ENCODE measurements around the gene PDE7B. TPM values are rescaled to one million over a fixed set of nuclear protein-coding genes. Genes with fewer than 3 reads are reported as not detected.
"Not testable (repeated sequence)": the region's sequence is repeated elsewhere in the genome, so short reads cannot be mapped to it uniquely, and the experiment has no call there.

Gene PDE7B
- total RNA-seq, 1 donor from 2014 or later, result 16.0 TPM

DNA sequence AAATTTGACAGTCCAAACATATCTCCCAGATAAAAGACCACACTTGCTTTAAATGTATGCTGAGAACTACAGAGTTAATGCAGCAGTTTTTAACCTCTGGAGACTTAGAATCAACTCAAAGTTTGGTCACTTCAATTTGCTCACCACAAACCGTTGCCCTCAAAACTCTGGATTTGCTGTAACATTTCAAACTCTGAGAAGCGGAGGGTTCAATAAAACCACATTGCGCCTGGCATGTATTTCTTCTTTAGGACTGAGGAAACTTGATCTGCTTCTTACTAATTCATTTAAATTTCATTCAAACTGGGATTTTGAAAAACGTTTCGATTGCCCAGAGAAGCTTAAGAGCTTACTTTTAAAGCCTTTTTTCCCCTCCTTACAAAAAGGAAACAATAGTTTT is 282.8 kb downstream of the PDE7B start:
- Mint-ChIP-seq H3K27me3 (peaks cover 1% of the 10 kb centered on the region), H3K4me1 (no peaks in the 10 kb centered on the region), H3K36me3 (ENCODE audit: low read depth) (no peaks in the 10 kb centered on the region), H3K4me3 (no peak overlapping the region), H3K27ac (no peak overlapping the region), H3K9me3 (no peaks in the 10 kb centered on the region)
- intact Hi-C loops (cut with micrococcal nuclease), result no loop called here
- DNase-seq, result no peak

DNA sequence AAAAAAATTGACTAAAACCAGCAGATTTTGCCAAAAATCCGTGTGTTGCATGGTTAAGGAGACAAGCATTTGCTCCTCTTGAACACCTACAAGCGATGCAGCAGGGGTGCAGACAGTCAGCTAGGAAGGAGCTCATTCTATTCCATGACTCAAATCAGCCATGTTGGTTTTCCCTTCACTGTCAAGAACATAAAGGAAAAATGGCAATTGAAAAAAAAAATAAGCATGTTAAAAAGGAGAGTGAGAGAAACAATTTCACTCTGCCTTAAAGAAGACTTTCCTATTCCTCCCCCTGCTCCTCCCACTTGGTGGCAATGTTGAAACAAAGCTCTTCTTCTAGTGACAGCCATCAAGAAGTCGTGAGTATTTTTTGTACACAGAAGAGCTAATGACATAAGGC is 283.2 kb downstream of the PDE7B start:
- H3K36me3 Mint-ChIP-seq (ENCODE audit: low read depth), result no peaks in the 10 kb centered on the region
- peaks cover 1% of the 10 kb centered on the region for H3K27me3 Mint-ChIP-seq
- no peak for DNase-seq
- H3K9me3 Mint-ChIP-seq, result no peaks in the 10 kb centered on the region
- H3K27ac Mint-ChIP-seq, result no peak overlapping the region
- no peak overlapping the region for H3K4me3 Mint-ChIP-seq
- H3K4me1 Mint-ChIP-seq, result no peaks in the 10 kb centered on the region
- intact Hi-C loops (cut with micrococcal nuclease), result no loop called here

DNA sequence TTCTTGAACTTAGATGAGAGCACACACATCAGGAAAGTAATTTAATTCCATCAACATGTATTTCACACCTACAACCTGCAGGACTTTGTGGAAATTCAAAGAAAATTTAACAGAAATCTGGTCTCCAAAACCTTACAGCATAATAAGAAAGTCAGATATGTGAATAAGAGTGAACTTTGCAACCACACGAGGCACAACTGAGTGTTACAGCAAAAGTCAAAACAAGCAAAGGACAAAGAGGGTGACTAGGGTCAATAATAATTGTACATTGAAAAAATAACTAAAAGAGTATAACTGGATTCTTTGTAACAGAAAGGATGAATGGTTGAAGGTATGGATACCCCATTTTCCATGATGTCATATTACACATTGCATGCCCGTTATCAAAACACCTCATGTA is 284.8 kb downstream of the PDE7B start:
- Mint-ChIP-seq H3K9me3 (no peaks in the 10 kb centered on the region), H3K4me3 (no peak overlapping the region), H3K27me3 (peaks cover 1% of the 10 kb centered on the region), H3K36me3 (ENCODE audit: low read depth) (no peaks in the 10 kb centered on the region), H3K4me1 (no peaks in the 10 kb centered on the region), H3K27ac (no peak overlapping the region)
- DNase-seq, result no peak
- intact Hi-C loops (cut with micrococcal nuclease), result no loop called here

DNA sequence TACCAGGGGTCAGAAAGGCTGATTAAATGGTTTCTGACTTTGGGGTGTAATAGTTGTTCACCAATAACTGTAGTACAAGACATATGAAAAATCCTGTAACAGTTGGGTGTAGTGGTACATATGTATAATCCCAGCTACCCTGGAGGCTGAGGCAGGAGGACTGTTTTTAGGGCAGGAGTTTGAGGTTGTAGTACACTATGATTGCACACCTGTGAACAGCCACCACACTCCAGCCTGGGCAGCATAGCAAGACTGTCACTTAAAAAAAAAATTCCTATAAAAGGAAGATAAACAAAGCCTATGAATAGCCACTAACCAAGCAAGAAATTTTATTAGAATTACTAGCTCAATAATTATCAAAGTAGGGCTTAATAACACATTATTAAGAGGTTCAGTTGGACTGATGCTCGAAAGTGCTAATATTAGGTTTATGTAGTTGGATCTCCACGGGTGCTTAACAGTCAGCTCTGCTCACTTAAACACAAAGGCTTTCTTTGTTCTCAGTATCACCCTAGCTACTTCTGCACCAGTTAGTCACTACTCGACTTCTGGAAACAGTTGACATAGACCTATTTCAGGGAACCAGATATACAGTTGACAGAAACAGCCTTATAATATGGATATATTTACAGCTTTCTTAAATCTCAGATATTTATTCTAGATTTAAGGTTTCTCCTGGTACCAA is 285.6 kb downstream of the PDE7B start:
- no peak for DNase-seq
- Mint-ChIP-seq H3K4me3 (no peak overlapping the region), H3K36me3 (ENCODE audit: low read depth) (peaks cover 1% of the 10 kb centered on the region), H3K9me3 (no peaks in the 10 kb centered on the region), H3K4me1 (no peaks in the 10 kb centered on the region), H3K27me3 (peaks cover 3% of the 10 kb centered on the region), H3K27ac (no peak overlapping the region)
- intact Hi-C loops (cut with micrococcal nuclease), result no loop called here

DNA sequence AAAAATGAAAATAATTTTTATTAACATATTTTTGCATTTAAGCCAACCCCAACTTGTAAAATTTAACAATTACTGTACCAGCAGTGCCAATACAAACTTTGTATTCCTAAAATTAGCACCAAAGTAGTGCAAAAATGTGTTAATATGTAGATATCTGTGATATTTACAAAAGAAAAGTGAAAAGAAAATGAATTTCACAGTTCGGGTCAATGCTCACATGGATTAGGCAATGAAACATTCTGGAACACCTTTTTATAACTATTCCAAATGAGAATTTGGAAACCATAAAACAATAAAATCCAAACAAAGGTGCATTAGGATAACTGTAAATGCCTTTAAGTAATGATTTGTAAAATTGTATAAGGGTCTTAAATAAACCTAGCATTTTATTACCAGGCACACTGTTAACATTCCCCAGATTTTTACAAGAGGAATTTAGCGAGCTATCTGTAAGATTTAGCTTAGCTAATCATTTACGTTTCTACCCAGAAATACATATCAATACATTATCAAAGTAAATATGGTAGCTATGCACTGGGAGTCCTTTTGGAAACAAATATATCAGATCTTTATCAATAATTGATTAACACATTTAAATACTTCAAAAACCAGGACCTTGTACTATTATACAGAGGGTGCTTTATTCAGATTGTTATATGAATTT is 286.4 kb downstream of the PDE7B start:
- no peaks in the 10 kb centered on the region for H3K4me1 Mint-ChIP-seq
- H3K36me3 Mint-ChIP-seq (ENCODE audit: low read depth), result peaks cover 1% of the 10 kb centered on the region
- no peak for DNase-seq
- no peaks in the 10 kb centered on the region for H3K9me3 Mint-ChIP-seq
- peaks cover 3% of the 10 kb centered on the region for H3K27me3 Mint-ChIP-seq
- no peak overlapping the region for H3K4me3 Mint-ChIP-seq
- no peak overlapping the region for H3K27ac Mint-ChIP-seq
- intact Hi-C loops (cut with micrococcal nuclease), result no loop called here

DNA sequence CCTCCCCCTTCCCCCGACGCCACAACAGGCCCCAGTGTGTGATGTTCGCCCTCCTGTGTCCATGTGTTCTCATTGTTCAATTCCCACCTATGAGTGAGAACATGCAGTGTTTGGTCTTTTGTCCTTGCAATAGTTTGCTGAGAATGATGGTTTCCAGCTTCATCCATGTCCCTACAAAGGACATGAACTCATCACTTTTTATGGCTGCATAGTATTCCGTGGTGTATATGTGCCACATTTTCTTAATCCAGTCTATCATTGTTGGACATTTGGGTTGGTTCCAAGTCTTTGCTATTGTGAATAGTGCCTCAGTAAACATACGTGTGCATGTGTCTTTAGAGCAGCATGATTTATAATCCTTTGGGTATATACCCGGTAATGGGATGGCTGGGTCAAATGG is 287.6 kb downstream of the PDE7B start:
- DNase-seq; H3K36me3 Mint-ChIP-seq (ENCODE audit: low read depth); H3K4me1 Mint-ChIP-seq; H3K9me3 Mint-ChIP-seq; H3K27me3 Mint-ChIP-seq; H3K27ac Mint-ChIP-seq; H3K4me3 Mint-ChIP-seq; intact Hi-C loops (cut with micrococcal nuclease): not testable (repeated sequence)

DNA sequence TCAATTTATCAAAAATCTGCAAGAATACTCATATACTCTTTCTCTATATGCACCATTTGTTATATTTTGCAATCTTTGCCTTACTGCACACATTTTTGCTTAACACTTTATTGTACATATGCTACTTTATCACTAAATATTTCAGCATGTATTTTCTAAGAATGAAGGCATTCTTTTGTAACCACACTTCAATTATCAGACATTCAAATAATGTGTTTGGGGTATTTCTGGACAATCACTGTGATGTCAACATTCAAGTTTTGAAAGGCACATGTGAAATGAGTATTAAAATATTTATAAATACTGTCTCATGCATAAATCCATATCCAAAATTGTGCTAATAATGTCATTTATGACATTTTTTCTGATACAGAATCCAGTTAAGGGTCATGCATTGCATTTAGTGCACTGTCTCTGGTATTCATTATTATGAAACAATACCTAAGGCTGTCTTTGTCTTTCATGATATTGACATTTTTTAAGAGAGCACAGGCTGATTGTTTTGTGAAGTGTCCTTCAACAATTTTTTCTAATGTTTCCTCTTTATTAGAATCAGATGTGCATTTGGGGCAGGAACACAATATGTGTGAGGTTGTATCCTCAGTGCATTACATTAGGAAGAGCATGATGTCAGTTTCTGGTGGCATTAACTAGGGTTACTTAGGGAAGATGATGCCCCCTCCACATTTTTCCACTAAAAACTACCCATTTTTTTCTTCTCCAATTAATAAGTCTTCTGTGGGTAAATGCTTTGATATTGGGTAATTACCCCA is 292.9 kb downstream of the PDE7B start:
- no peak overlapping the region for H3K27ac Mint-ChIP-seq
- peaks cover 9% of the 10 kb centered on the region for H3K36me3 Mint-ChIP-seq (ENCODE audit: low read depth)
- intact Hi-C loops (cut with micrococcal nuclease), result no loop called here
- H3K27me3 Mint-ChIP-seq, result peaks cover 2% of the 10 kb centered on the region
- no peak overlapping the region for H3K4me3 Mint-ChIP-seq
- no peak for DNase-seq
- no peaks in the 10 kb centered on the region for H3K9me3 Mint-ChIP-seq
- H3K4me1 Mint-ChIP-seq, result no peaks in the 10 kb centered on the region

DNA sequence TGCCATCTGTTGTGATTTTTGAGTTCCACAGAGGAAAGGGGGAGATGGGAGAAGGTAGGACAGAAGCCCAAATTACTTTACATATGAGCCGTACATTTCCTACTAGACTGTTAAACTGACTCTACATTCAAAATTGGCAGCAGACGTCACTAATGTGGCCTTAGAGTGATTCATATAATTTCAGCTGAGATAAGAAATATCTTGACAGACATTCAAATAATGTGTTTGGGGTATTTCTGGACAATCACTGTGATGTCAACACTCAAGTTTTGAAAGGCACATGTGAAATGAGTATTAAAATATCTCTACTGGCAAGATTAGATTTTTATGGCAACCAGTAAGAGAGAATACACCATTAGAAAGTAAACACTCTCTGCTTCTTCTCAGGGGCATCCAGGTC is 294.6 kb downstream of the PDE7B start:
- peaks cover 2% of the 10 kb centered on the region for H3K27me3 Mint-ChIP-seq
- H3K9me3 Mint-ChIP-seq, result no peaks in the 10 kb centered on the region
- intact Hi-C loops (cut with micrococcal nuclease), result no loop called here
- H3K4me3 Mint-ChIP-seq, result no peak overlapping the region
- H3K4me1 Mint-ChIP-seq, result no peaks in the 10 kb centered on the region
- DNase-seq, result no peak
- H3K36me3 Mint-ChIP-seq (ENCODE audit: low read depth), result peaks cover 22% of the 10 kb centered on the region
- H3K27ac Mint-ChIP-seq, result no peak overlapping the region

DNA sequence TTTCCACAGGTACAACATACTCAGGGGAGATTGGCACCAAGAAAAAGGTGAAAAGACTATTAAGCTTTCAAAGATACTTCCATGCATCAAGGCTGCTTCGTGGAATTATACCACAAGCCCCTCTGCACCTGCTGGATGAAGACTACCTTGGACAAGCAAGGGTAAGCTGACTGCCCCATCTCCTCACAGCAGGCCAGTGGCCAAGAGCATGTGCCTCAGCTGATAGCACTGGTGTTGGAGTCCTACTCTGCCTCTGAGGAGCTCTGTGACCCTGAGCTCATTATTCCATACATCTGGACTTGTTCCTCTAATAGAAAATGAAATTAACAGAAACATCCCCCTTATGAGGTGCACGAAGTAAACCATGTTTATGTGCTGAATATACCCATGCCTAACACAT is 295.8 kb downstream of the PDE7B start:
- Mint-ChIP-seq H3K4me1 (no peaks in the 10 kb centered on the region), H3K27me3 (no peaks in the 10 kb centered on the region), H3K9me3 (no peaks in the 10 kb centered on the region), H3K4me3 (no peak overlapping the region), H3K36me3 (ENCODE audit: low read depth) (peaks cover 21% of the 10 kb centered on the region), H3K27ac (no peak overlapping the region)
- intact Hi-C loops (cut with micrococcal nuclease), result no loop called here
- no peak for DNase-seq

DNA sequence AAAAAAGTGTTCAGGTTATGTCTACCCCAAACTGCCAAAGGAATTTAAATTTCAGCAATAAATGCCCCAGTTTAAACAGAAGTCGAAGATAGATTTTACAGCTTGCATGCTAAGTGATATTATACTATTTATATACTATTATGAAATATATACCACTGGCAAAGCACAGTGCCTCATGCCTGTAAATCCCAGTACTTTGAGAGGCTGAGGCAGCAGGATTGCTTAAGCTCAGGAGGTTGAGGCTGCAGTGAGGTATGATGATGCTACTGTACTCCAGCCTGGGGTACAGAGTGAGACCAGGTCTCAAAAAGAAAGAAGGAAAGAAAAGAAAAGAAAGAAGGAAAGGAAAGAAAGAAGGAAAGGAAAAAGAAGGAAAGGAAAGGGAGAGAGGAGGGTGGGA is 296.6 kb downstream of the PDE7B start:
- no peak overlapping the region for H3K4me3 Mint-ChIP-seq
- peaks cover 22% of the 10 kb centered on the region for H3K36me3 Mint-ChIP-seq (ENCODE audit: low read depth)
- intact Hi-C loops (cut with micrococcal nuclease), result no loop called here
- no peaks in the 10 kb centered on the region for H3K27me3 Mint-ChIP-seq
- no peak overlapping the region for H3K27ac Mint-ChIP-seq
- no peak for DNase-seq
- H3K4me1 Mint-ChIP-seq, result no peaks in the 10 kb centered on the region
- no peaks in the 10 kb centered on the region for H3K9me3 Mint-ChIP-seq

DNA sequence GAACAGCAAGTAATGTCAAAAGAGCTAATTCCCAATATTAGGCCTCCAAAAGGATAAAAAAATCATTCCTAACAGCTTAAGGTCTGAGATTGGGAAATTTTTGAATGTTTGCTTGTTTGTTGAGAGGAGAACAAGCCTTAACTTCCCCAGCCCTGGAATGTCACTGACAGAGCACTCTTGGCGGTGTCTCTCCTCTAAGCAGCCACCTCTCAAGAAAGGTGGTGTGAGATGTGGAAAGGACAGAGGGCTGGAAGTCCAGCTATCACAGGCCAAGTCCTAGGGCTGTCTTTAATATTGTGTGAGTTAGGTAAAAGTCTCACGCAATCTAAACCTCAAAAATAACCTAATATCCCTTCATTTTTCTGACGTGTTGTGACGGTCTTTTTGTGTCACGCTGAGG is 297.0 kb downstream of the PDE7B start:
- no peaks in the 10 kb centered on the region for H3K9me3 Mint-ChIP-seq
- peaks cover 24% of the 10 kb centered on the region for H3K36me3 Mint-ChIP-seq (ENCODE audit: low read depth)
- H3K27ac Mint-ChIP-seq, result no peak overlapping the region
- intact Hi-C loops (cut with micrococcal nuclease), result no loop called here
- H3K4me3 Mint-ChIP-seq, result no peak overlapping the region
- H3K27me3 Mint-ChIP-seq, result no peaks in the 10 kb centered on the region
- H3K4me1 Mint-ChIP-seq, result no peaks in the 10 kb centered on the region
- no peak for DNase-seq

DNA sequence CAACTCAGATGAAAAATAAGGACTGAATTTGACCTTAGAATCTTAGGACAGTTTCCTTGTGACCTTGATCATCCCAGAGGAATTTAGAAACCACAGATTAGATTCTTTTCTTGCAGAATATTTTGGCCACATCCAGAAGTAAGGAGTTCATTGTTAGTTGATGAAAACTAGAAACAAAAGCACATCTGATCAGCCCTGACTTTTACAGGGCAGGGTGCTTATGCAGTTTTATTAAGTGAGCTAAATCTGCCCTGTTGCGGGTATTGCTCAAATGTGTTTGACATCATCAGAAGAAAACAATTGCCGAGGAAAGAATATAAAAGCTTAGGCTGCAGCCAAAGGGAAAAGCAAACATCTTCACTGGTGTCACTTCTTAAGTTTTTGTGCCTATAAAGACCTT is 297.8 kb downstream of the PDE7B start:
- intact Hi-C loops (cut with micrococcal nuclease), result no loop called here
- Mint-ChIP-seq H3K4me1 (no peaks in the 10 kb centered on the region), H3K4me3 (no peak overlapping the region), H3K27ac (no peak overlapping the region), H3K9me3 (no peaks in the 10 kb centered on the region), H3K27me3 (no peaks in the 10 kb centered on the region), H3K36me3 (ENCODE audit: low read depth) (peaks cover 29% of the 10 kb centered on the region)
- no peak for DNase-seq

DNA sequence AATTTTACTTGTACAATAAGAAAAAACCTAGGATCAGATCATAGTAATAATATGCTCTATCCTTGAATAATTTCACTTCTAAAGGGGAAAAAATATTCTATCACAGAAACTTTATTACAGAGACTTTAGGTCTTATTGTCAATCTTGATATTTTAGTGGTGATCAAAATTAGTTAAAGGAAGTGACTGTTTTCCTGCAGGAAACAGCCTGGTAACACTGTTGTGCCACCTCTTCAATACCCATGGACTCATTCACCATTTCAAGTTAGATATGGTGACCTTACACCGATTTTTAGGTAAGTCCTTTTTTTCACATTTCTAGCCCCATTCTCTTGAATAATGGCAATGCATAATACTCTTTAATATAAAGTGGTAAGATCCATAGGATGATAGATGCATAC is 299.5 kb downstream of the PDE7B start:
- H3K4me3 Mint-ChIP-seq, result no peak overlapping the region
- no peaks in the 10 kb centered on the region for H3K4me1 Mint-ChIP-seq
- DNase-seq, result no peak
- H3K9me3 Mint-ChIP-seq, result no peaks in the 10 kb centered on the region
- no peaks in the 10 kb centered on the region for H3K27me3 Mint-ChIP-seq
- H3K27ac Mint-ChIP-seq, result no peak overlapping the region
- peaks cover 41% of the 10 kb centered on the region for H3K36me3 Mint-ChIP-seq (ENCODE audit: low read depth)
- intact Hi-C loops (cut with micrococcal nuclease), result no loop called here

DNA sequence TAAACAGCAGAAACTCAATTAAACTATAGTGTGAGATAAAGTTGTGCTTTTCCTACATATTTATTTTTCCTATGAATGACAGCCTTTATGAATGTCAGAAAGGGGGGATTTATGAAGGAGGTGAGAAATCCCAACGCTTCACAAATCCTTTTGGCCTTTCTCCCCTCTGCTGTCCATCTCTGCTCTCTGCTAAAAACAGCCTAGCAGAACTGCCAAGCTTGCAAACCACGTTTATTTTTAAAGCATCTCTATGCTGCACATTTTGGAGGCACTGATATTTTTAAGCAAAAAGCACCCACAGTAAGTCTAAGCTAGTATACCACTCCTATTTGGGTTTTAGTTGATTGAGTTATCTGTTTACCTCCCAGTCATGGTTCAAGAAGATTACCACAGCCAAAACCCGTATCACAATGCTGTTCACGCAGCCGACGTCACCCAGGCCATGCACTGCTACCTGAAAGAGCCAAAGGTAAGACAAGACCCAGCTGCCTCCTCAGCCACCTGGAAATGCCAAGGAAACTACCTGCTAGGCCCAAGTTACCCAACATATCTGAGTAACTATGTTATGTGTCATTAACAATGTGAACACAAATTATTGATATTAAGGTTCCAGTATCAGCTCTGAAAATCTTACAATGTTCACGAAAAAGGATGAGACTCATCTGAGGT is 302.3 kb downstream of the PDE7B start:
- Mint-ChIP-seq H3K4me3 (no peak overlapping the region), H3K4me1 (no peaks in the 10 kb centered on the region), H3K27ac (no peak overlapping the region), H3K9me3 (no peaks in the 10 kb centered on the region), H3K27me3 (no peaks in the 10 kb centered on the region), H3K36me3 (ENCODE audit: low read depth) (peaks cover 53% of the 10 kb centered on the region)
- DNase-seq, result no peak
- intact Hi-C loops (cut with micrococcal nuclease), result no loop called here
